Measurements from ENCODE around the gene UTS2R. TPM values are rescaled to one million over a fixed set of nuclear protein-coding genes. Genes with fewer than 3 reads are reported as not detected.

Gene UTS2R
- total RNA-seq, 1 donor, result not detected

GRCh38 chr17:82412535-82413520 is 41.3 kb downstream of the UTS2R start:
- no peak for TF ChIP-seq CTCF (IDR thresholded peaks at IDR 0.05; ENCODE audit: extremely low read depth, low read depth, low read length)
- Histone ChIP-seq H3K79me2 (ENCODE audit: insufficient read depth, low read length) (no peaks in the 10 kb centered on the region), H3K4me1 (ENCODE audit: insufficient read depth, low read length) (peaks cover 4% of the 10 kb centered on the region), H4K20me1 (ENCODE audit: insufficient read depth, low read length) (peaks cover 53% of the 10 kb centered on the region), H3K9me3 (ENCODE audit: low read depth, low read length) (no peaks in the 10 kb centered on the region), H2AFZ (ENCODE audit: low read length) (no peak overlapping the region), H3K27ac (ENCODE audit: low read depth, low read length) (no peak overlapping the region), H3K36me3 (ENCODE audit: insufficient read depth, low read length) (no peaks in the 10 kb centered on the region), H3K4me2 (ENCODE audit: insufficient read depth, low read length) (no peak overlapping the region), H3K4me3 (ENCODE audit: insufficient read depth, low read length) (no peak overlapping the region), H3K27me3 (ENCODE audit: insufficient read depth, low read length) (no peaks in the 10 kb centered on the region)
- peak; percentile 34 for DNase-seq (ENCODE audit: insufficient read length, low spot score, missing footprints)

- H3K79me2 ChIP-seq (ENCODE audit: insufficient read depth, low read length), result no peaks in the 10 kb centered on the region
- H3K9me3 ChIP-seq (ENCODE audit: low read depth, low read length), result no peaks in the 10 kb centered on the region
- peak; percentile 76 for TF ChIP-seq CTCF (IDR thresholded peaks at IDR 0.05; ENCODE audit: extremely low read depth, low read depth, low read length)
- H3K27me3 ChIP-seq (ENCODE audit: insufficient read depth, low read length), result no peaks in the 10 kb centered on the region
- peak overlapping the region; percentile 71 for H3K4me2 ChIP-seq (ENCODE audit: insufficient read depth, low read length)
- no peak overlapping the region for H2AFZ ChIP-seq (ENCODE audit: low read length)
- H3K4me1 ChIP-seq (ENCODE audit: insufficient read depth, low read length), result peaks cover 13% of the 10 kb centered on the region
- H3K27ac ChIP-seq (ENCODE audit: low read depth, low read length), result no peak overlapping the region
- peak overlapping the region; percentile 35 for H3K4me3 ChIP-seq (ENCODE audit: insufficient read depth, low read length)
- peaks cover 55% of the 10 kb centered on the region for H4K20me1 ChIP-seq (ENCODE audit: insufficient read depth, low read length)
- no peaks in the 10 kb centered on the region for H3K36me3 ChIP-seq (ENCODE audit: insufficient read depth, low read length)
- DNase-seq (ENCODE audit: insufficient read length, low spot score, missing footprints), result peak; percentile 99
Measured at GRCh38 chr17:82414548-82415281, 43.1 kb downstream of the UTS2R start.

GRCh38 chr17:82415336-82415735 is 43.8 kb downstream of the UTS2R start:
- no peaks in the 10 kb centered on the region for H3K79me2 ChIP-seq (ENCODE audit: insufficient read depth, low read length)
- TF ChIP-seq CTCF (IDR thresholded peaks at IDR 0.05; ENCODE audit: extremely low read depth, low read depth, low read length), result no peak
- no peaks in the 10 kb centered on the region for H3K9me3 ChIP-seq (ENCODE audit: low read depth, low read length)
- H3K4me3 ChIP-seq (ENCODE audit: insufficient read depth, low read length), result no peak overlapping the region
- H3K4me2 ChIP-seq (ENCODE audit: insufficient read depth, low read length), result no peak overlapping the region
- no peaks in the 10 kb centered on the region for H3K36me3 ChIP-seq (ENCODE audit: insufficient read depth, low read length)
- peaks cover 55% of the 10 kb centered on the region for H4K20me1 ChIP-seq (ENCODE audit: insufficient read depth, low read length)
- peaks cover 13% of the 10 kb centered on the region for H3K4me1 ChIP-seq (ENCODE audit: insufficient read depth, low read length)
- H3K27me3 ChIP-seq (ENCODE audit: insufficient read depth, low read length), result no peaks in the 10 kb centered on the region
- no peak overlapping the region for H2AFZ ChIP-seq (ENCODE audit: low read length)
- no peak for DNase-seq (ENCODE audit: insufficient read length, low spot score, missing footprints)
- no peak overlapping the region for H3K27ac ChIP-seq (ENCODE audit: low read depth, low read length)

DNA sequence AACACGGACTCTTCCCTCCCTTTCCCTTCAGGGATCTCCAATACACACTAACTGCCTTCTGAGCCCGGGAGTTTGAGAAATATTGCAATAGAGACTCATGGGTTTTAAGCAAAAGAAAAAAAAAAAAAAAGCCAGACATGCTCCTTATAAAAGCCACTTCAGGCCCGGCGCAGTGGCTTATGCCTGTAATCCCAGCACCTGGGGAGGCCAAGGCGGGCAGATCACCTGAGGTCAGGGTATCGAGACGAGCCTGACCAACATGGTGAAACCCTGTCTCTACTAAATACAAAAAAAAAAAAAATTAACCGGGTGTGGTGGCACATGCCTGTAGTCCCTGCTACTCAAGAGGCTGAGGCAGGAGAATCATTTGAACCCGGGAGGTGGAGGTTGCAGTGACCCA is 44.2 kb downstream of the UTS2R start:
- peaks cover 55% of the 10 kb centered on the region for H4K20me1 ChIP-seq (ENCODE audit: insufficient read depth, low read length)
- no peak overlapping the region for H2AFZ ChIP-seq (ENCODE audit: low read length)
- TF ChIP-seq CTCF (IDR thresholded peaks at IDR 0.05; ENCODE audit: extremely low read depth, low read depth, low read length), result no peak
- H3K4me2 ChIP-seq (ENCODE audit: insufficient read depth, low read length), result no peak overlapping the region
- DNase-seq (ENCODE audit: insufficient read length, low spot score, missing footprints), result no peak
- H3K9me3 ChIP-seq (ENCODE audit: low read depth, low read length), result no peaks in the 10 kb centered on the region
- no peak overlapping the region for H3K4me3 ChIP-seq (ENCODE audit: insufficient read depth, low read length)
- no peaks in the 10 kb centered on the region for H3K27me3 ChIP-seq (ENCODE audit: insufficient read depth, low read length)
- H3K79me2 ChIP-seq (ENCODE audit: insufficient read depth, low read length), result no peaks in the 10 kb centered on the region
- no peak overlapping the region for H3K27ac ChIP-seq (ENCODE audit: low read depth, low read length)
- H3K36me3 ChIP-seq (ENCODE audit: insufficient read depth, low read length), result no peaks in the 10 kb centered on the region
- H3K4me1 ChIP-seq (ENCODE audit: insufficient read depth, low read length), result peaks cover 13% of the 10 kb centered on the region
